NB4 (cell line): Measurements from ENCODE around the gene ZNF776.
"Not testable (repeated sequence)": the region's sequence is repeated elsewhere in the genome, so short reads cannot be mapped to it uniquely, and the experiment has no call there.

Experiments
- DNase-seq: peaks from one replicate; pipeline ENCODE4 v3.0.0; 2010; ENCODE audit warnings: low read depth
- H3K4me3 ChIP-seq: one replicate; pipeline ENCODE4 v1.5.1; 2011; ENCODE audit warnings: mild to moderate bottlenecking, low read depth, low read length, moderate library complexity
- MYC ChIP-seq: IDR thresholded peaks from 2 replicates; pipeline ENCODE4 v1.6.1; 2011; ENCODE audit warnings: low read depth, low read length
- POLR2A ChIP-seq: IDR thresholded peaks from 2 replicates; pipeline ENCODE4 v1.6.1; 2011; ENCODE audit warnings: mild to moderate bottlenecking; ENCODE audit not compliant: insufficient read length; ENCODE audit errors: extremely low read depth
- TF ChIP-seq, protein P1 (sequence below): IDR thresholded peaks from 2 replicates; pipeline ENCODE4 v1.6.1; 2011; ENCODE audit warnings: low read depth, low read length
- TF ChIP-seq, protein P2 (sequence below): IDR thresholded peaks from one replicate; pipeline ENCODE4 v1.5.1; 2012; ENCODE audit warnings: low read depth, low read length

Gene ZNF776

DNA sequence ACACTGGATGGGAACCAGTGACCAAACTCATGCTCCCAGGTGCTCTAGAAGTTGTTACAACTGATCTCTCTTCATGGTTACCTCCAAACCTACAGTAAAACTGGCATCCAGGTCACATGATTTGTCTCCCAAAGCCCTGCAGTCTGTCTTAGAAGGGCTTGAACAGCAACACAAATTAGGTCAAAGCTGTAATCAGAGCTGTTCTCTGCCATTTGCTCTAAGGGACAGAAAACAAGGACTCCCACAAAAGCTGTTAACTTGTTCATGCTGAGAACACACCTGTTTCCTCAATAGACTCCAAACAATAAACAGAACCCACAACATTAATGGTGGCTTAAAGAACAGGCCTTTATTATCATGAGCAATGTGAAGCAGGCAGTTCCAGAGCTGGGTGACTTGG is 27.2 kb upstream of the ZNF776 start:
- TF ChIP-seq, protein P1, sequence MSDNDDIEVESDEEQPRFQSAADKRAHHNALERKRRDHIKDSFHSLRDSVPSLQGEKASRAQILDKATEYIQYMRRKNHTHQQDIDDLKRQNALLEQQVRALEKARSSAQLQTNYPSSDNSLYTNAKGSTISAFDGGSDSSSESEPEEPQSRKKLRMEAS: no peak
- TF ChIP-seq, protein P2, sequence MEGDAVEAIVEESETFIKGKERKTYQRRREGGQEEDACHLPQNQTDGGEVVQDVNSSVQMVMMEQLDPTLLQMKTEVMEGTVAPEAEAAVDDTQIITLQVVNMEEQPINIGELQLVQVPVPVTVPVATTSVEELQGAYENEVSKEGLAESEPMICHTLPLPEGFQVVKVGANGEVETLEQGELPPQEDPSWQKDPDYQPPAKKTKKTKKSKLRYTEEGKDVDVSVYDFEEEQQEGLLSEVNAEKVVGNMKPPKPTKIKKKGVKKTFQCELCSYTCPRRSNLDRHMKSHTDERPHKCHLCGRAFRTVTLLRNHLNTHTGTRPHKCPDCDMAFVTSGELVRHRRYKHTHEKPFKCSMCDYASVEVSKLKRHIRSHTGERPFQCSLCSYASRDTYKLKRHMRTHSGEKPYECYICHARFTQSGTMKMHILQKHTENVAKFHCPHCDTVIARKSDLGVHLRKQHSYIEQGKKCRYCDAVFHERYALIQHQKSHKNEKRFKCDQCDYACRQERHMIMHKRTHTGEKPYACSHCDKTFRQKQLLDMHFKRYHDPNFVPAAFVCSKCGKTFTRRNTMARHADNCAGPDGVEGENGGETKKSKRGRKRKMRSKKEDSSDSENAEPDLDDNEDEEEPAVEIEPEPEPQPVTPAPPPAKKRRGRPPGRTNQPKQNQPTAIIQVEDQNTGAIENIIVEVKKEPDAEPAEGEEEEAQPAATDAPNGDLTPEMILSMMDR: no peak
- TF ChIP-seq POLR2A (no peak), MYC (no peak)
- no peak for DNase-seq
- H3K4me3 ChIP-seq: no peak overlapping the region

DNA sequence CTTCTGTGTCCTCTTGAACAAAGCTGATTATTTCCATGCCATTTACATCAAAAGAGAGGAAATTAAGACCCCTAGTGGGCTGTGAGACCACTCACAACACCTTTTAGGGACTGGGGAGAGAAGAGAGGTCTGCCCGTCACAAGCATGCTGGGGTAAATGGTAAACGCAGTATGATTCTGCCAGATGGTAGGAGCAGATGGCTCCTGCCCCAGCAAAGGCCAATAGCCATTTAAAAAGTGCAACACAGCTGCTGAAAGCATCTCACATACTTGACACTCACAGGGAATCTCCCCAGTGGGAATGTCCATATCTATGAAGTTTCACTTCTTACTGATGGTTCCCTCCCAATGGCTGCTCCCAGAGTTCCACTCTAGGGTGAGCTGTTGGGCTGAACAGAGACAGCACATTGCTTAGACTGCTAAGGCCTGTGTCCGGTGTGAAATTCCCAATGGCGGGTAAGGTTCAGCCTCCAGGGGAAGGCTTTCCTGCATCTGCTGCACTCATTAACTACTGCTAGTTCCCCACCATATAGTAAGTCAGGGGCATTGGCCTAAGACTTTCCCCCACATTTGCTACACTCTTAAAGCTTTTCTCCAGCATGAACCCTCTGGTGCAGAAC is 26.6 kb upstream of the ZNF776 start:
- TF ChIP-seq, protein P1: no peak
- TF ChIP-seq MYC: no peak
- TF ChIP-seq, protein P2: no peak
- no peak for TF ChIP-seq POLR2A
- DNase-seq: no peak
- no peak overlapping the region for H3K4me3 ChIP-seq

DNA sequence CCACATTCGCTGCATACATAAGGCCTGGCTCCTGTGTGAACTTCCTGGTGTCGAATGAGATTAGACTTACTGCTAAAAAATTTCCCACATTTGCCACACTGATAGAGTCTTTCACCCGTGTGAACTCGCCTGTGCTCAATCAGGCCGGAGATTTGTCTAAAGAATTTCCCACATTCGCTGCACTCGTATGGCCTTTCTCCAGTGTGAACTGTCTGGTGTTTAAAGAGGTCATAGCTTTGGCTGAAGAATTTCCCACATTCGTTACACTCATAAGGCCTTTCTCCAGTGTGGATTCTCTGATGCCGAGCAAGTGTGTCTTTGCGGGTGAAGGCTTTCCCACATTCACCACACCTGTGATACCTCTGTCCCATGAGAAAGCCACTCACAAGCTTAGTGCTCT is 25.7 kb upstream of the ZNF776 start:
- TF ChIP-seq, protein P2: no peak
- TF ChIP-seq, protein P1: no peak
- TF ChIP-seq MYC (no peak), POLR2A (no peak)
- no peak for DNase-seq
- H3K4me3 ChIP-seq: no peak overlapping the region

DNA sequence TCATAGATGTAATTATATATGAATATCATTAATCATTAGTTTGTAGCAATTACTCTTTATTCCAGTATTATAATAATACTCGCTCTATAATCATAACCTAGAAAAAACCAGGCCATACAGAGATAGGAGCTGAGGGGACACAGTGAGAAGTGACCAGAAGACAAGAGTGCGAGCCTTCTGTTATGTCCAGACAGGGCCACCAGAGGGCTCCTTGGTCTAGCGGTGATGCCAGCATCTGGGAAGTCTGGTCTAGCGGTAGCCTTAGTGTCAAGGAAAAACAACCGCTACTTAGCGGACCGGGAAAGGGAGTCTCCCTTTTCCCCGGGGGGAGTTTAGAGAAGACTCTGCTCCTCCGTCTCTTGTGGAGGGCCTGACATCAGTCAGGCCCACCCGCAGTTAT is 8.3 kb upstream of the ZNF776 start:
- not testable (repeated sequence) for H3K4me3 ChIP-seq, DNase-seq

DNA sequence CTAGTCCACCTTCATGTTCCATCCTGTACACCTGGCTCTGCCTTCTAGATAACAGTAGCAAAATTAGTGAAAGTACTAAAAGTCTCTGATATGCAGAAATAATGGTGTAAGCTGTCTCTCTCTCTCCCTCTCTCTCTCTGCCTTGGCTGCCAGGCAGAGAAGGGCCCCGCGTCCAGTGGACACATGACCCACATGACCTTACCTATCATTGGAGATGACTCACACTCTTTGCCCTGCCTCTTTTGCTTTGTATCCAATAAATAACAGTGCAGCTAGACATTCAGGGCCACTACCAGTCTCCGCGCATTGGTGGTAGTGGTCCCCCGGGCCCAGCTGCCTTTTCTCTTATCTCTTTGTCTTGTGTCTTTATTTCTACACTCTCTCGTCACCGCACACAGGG is 7.8 kb upstream of the ZNF776 start:
- DNase-seq, H3K4me3 ChIP-seq: not testable (repeated sequence)

DNA sequence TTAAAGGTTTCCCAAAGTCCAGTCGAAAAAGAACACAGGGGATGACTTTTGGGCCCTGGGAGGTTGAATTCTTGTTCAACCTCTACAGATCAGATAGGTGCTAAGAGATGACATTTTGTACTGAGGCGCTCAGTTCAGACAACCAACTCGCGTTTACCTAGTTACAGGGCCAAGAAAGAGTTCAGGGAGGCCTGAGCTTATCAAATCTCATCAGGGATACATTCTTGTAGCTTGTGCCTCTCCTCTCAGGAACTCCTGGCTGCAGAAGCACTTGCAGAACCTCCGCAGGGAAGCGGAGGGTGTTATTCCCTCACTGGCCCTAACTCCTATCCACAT is 825 bp downstream of the ZNF776 start:
- no peak for TF ChIP-seq POLR2A
- no peak for TF ChIP-seq MYC
- TF ChIP-seq, protein P1: no peak
- TF ChIP-seq, protein P2: no peak
- DNase-seq: no peak
- peak overlapping the region; percentile 84 for H3K4me3 ChIP-seq

DNA sequence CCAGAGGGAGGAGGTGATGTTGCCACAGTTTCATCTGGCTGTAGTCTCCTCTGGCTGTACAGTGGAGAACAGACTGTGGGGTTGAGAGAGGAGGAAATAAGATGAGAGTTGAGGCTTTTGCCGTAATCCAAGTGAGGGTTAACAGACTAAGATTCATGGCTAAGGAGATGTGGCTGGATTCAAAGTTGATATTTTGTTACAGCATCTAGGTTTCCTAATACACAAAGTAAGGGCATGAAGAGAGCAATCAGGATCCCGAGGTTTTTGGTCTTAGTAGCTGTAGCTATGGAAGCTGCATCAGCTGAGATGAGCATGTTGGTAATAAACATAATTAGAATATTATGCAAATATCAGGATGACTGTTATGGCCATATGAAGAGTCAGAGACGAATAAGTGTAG is 1.4 kb downstream of the ZNF776 start:
- no peak for DNase-seq
- TF ChIP-seq, protein P1: no peak
- no peak for TF ChIP-seq POLR2A
- TF ChIP-seq MYC: no peak
- peak overlapping the region; percentile 84 for H3K4me3 ChIP-seq
